Right lobe of liver (tissue), 6 donors: ENCODE measurements around the gene DCP2. TPM values are rescaled to one million over a fixed set of nuclear protein-coding genes. Genes with fewer than 3 reads are reported as not detected.

Experiments used
- ATAC-seq, 4 donors: fragments of 200-7000 bp; cut with Tn5 transposase; one replicate each; pipeline ENCODE4 v1.9.1; 2020; ENCODE audit warnings: mild to moderate bottlenecking in 4 of 4, moderate library complexity in 4 of 4
- DNase-seq, 3 donors: peaks; one replicate each; pipeline ENCODE4 v3.0.0-alpha.2; 2020
- H3K27ac ChIP-seq, 3 donors: fragments of 200-600 bp; one replicate each; pipeline ENCODE4 v1.8.0; 2022
- H3K27me3 ChIP-seq, 2 donors: fragments of 200-600 bp; one replicate each; pipeline ENCODE4 v1.8.0; 2022
- H3K36me3 ChIP-seq, 4 donors: fragments of 200-600 bp; sonication (generic) in 1 of 4; one replicate each; pipeline versions ENCODE4 v1.5.1 to v1.8.0; 2017 to 2022; ENCODE audit warnings: control low read depth in 1 of 4
- H3K4me1 ChIP-seq, 4 donors: fragments of 200-600 bp; sonication (generic) in 1 of 4; one replicate each; pipeline versions ENCODE4 v1.5.1 to v1.8.0; 2017 to 2022; ENCODE audit warnings: control low read depth in 1 of 4
- H3K4me3 ChIP-seq, 3 donors: fragments of 200-600 bp; one replicate each; pipeline ENCODE4 v1.8.0; 2022
- H3K9me3 ChIP-seq, 4 donors: fragments of 200-600 bp; sonication (generic) in 1 of 4; one replicate each; pipeline versions ENCODE4 v1.5.1 to v1.8.0; 2017 to 2022; ENCODE audit warnings: control low read depth in 1 of 4
- POLR2A ChIP-seq: fragments of 450-650 bp; IDR thresholded peaks from one replicate; pipeline ENCODE4 v1.6.1; 2017; ENCODE audit warnings: antibody characterized with exemption, mild to moderate bottlenecking
- WGBS: methylation state at CpG from one replicate; pipeline ENCODE4 v1.1.6; 2018; ENCODE audit warnings: low coverage, low lambda C conversion rate; ENCODE audit not compliant: insufficient coverage; ENCODE audit errors: missing lambda C conversion rate; 5-methylcytosine and 5-hydroxymethylcytosine counted together
- intact Hi-C, 2 donors: fragments of 100-400 bp; cut with DNase I; formaldehyde crosslinking; loops; one replicate each; pipeline versions ENCODE4 v1.11.2 to v1.14.1; 2022
- total RNA-seq, 6 experiments: library from RNA; depleted of rRNA in 2 of 6; stranded (reverse); fragments of >200 nt in 2 of 6; fragmentation: NEBNext Ultra II Directional in 3 of 6; extraction: Animal tissue kit (Norgen Biotek cat#: 25700) in 3 of 6; gene quantifications; one replicate each; pipeline versions ENCODE4 v1.1.0 to v1.2.4, GENCODE V29; 2016 to 2023
- TF ChIP-seq, protein P1 (sequence below), 4 donors: fragments of 200-600 bp in 3 of 4; fragments of 450-650 bp in 1 of 4; IDR thresholded peaks; one replicate each; pipeline versions ENCODE4 v1.5.1 to v1.8.0; 2016 to 2022; ENCODE audit warnings: antibody characterized with exemption in 4 of 4, mild to moderate bottlenecking in 2 of 4
- donor health status: DM: no; HTN: yes; CAD: no.
- donor health status: DM: no; HTN: no; CAD: no.
- donor health status: DM: no; HTN: no; CAD: no.
- donor health status: DM: no; HTN: yes; CAD: no.
- donor health status: DM: no; HTN: yes; CAD: no.

The DCP2 gene
- total RNA-seq, 6 experiments from 2014 or later: 12.0 to 20.8 (median 14.6) TPM

DNA sequence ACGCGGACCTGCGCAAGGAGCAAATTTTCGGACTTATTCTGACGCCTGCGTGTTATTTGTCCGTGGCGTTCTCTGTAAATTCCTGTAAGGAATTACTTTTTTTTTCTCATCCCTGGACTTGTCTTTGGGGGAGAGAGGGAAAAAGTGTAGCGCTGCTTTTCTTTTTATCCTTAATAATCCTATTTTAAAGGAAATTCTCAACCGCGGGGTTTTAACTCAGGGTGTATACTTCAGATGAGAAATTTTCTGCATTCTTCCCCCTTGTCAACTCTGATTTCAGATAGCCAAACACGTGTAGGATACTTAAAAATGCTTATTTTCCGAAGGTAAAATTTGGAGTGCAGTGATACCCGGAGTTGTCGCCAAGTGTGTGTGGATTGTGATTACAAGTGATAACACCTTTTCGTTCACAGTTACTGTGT is 853 bp downstream of the DCP2 start:
- Histone ChIP-seq H3K36me3 (no peaks in the 10 kb centered on the region), H3K4me1 (peaks cover 0 to 13% (median 1%) of the 10 kb centered on the region in 4 donors), H3K9me3 (no peaks in the 10 kb centered on the region), H3K4me3 (peak overlapping the region; percentile 71 to 86 (median 84)), H3K27ac (peak overlapping the region; percentile 60 to 80 (median 79)), H3K27me3 (no peaks in the 10 kb centered on the region)
- DNase-seq: no peak
- intact Hi-C loops: no loop called here
- TF ChIP-seq POLR2A: no peak
- TF ChIP-seq, protein P1, sequence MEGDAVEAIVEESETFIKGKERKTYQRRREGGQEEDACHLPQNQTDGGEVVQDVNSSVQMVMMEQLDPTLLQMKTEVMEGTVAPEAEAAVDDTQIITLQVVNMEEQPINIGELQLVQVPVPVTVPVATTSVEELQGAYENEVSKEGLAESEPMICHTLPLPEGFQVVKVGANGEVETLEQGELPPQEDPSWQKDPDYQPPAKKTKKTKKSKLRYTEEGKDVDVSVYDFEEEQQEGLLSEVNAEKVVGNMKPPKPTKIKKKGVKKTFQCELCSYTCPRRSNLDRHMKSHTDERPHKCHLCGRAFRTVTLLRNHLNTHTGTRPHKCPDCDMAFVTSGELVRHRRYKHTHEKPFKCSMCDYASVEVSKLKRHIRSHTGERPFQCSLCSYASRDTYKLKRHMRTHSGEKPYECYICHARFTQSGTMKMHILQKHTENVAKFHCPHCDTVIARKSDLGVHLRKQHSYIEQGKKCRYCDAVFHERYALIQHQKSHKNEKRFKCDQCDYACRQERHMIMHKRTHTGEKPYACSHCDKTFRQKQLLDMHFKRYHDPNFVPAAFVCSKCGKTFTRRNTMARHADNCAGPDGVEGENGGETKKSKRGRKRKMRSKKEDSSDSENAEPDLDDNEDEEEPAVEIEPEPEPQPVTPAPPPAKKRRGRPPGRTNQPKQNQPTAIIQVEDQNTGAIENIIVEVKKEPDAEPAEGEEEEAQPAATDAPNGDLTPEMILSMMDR (IDR thresholded peaks at IDR 0.05): no peak
- ATAC-seq: peak in 1 of 4 donors; percentile 2
- WGBS: under 1% methylated on average over 16 of the region's 16 CpGs

DNA sequence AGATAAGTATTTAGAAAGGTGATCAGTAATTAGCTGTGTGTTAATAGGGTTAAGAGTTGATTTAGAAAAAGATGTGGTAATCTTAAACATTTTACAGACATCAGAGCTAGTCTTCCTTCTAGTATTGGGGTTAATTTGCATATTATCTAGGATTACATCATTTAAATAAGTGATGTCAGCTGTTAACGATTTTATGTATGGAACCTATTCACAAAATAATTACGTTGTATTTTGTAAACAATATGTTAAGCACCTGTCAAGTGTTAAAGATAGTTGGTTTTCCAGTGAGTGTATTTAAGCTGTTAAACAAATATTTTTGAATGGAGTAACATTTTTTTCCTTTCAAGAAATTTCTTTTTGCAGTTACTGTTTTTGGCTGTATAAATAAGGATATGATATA is 2.2 kb downstream of the DCP2 start:
- Histone ChIP-seq H3K9me3 (no peaks in the 10 kb centered on the region), H3K4me1 (peaks cover 0 to 13% (median 1%) of the 10 kb centered on the region in 4 donors), H3K27ac (no peak overlapping the region), H3K4me3 (no peak overlapping the region), H3K36me3 (no peaks in the 10 kb centered on the region), H3K27me3 (no peaks in the 10 kb centered on the region)
- no peak for DNase-seq
- intact Hi-C loops: no loop called here
- 21% methylated on average over 2 of the region's 2 CpGs for WGBS
- ATAC-seq: no peak
- no peak for TF ChIP-seq POLR2A

DNA sequence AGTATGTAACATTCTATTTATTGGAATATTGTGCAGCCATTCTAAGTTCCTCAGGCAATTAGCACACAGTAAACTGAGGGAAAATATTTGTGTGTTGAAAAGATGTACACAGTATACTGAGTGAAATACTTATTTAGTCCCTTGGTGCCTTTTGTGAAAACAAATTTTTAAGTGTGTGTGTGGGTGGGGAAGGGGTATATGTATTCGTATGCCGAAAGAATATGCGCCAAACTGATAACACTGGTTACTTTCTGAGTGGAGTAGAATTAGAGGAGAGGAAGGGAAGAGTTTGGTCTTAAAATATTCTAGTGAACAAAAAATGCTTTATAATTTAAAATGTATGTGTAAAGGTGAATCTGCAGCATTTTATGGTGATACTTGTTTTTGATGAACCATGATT is 3.1 kb downstream of the DCP2 start:
- Histone ChIP-seq H3K36me3 (no peaks in the 10 kb centered on the region), H3K4me1 (peaks cover 0 to 13% (median 1%) of the 10 kb centered on the region in 4 donors), H3K27ac (no peak overlapping the region), H3K4me3 (no peak overlapping the region), H3K27me3 (no peaks in the 10 kb centered on the region), H3K9me3 (no peaks in the 10 kb centered on the region)
- intact Hi-C loops: no loop called here
- TF ChIP-seq POLR2A: no peak
- TF ChIP-seq, protein P1 (IDR thresholded peaks at IDR 0.05): no peak
- no peak for DNase-seq
- WGBS: 72% methylated on average over 3 of the region's 3 CpGs
- ATAC-seq: no peak

DNA sequence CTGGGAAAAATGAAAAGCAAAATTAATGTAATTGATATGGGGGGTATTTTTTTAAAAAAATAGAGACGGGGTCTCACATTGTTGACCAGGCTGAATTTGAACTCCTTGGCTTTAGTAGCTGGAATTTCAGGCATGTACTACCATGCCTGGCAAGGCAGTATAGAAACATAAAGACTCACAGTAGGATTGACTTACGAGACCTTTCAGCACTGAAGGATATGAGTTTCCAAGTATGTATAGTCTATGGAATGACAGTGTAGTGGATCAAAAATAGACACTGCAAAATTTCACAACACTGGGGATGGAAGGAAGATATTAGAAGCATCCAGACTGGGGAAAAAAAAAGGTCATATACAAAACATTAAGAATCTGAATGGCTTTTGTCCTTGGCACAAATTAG is 6.8 kb downstream of the DCP2 start:
- no peaks in the 10 kb centered on the region for H3K27me3 ChIP-seq
- H3K36me3 ChIP-seq: no peaks in the 10 kb centered on the region
- H3K9me3 ChIP-seq: no peaks in the 10 kb centered on the region
- peaks cover 0 to 9% (median 0%) of the 10 kb centered on the region in 4 donors for H3K4me1 ChIP-seq
- no peak overlapping the region for H3K27ac ChIP-seq
- intact Hi-C loops: no loop called here
- no peak for DNase-seq
- WGBS: 100% methylated on average over 2 of the region's 2 CpGs
- H3K4me3 ChIP-seq: no peak overlapping the region
- TF ChIP-seq, protein P1 (IDR thresholded peaks at IDR 0.05): no peak
- no peak for TF ChIP-seq POLR2A
- no peak for ATAC-seq

DNA sequence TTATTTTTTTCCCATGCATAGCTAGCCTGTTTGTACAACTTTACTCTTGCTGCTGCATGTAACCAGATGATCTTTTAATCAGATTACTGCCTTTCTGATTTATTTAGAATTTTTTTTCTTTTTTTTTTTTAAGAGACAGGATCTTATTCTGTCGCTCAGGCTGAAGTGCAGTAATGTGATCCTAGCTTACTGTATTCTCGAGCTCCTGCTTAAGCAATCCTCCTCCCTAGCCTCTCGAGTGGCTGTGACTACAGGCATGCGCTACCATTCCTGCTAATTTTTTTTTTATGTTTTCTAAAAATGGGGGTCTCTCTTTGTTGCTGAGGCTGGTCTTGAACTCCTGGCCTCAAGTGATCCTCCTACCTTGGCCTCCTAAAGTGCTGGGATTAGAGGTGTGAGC is 9.6 kb downstream of the DCP2 start:
- no peak for DNase-seq
- Histone ChIP-seq H3K9me3 (no peaks in the 10 kb centered on the region), H3K4me1 (no peaks in the 10 kb centered on the region), H3K27ac (no peak overlapping the region), H3K36me3 (no peaks in the 10 kb centered on the region), H3K4me3 (no peak overlapping the region), H3K27me3 (no peaks in the 10 kb centered on the region)
- 100% methylated on average over 4 of the region's 4 CpGs for WGBS
- intact Hi-C loops: no loop called here
- ATAC-seq: no peak
- TF ChIP-seq, protein P1 (IDR thresholded peaks at IDR 0.05): no peak
- TF ChIP-seq POLR2A: no peak
